Inferior parietal cortex (tissue), 1 donor: ENCODE data around the gene HELQ.
"Not testable (repeated sequence)": the region's sequence is repeated elsewhere in the genome, so short reads cannot be mapped to it uniquely, and the experiment has no call there.

Experiments
- DNase-seq: peaks from one replicate; pipeline ENCODE4 v3.0.0-alpha.2; 2016; ENCODE audit errors: extremely low spot score

Gene HELQ

GRCh38 chr4:83440148-83440814 lies 15.3 kb downstream of the HELQ start:
- DNase-seq: no peak

GRCh38 chr4:83438719-83439118 lies 16.9 kb downstream of the HELQ start:
- DNase-seq: no peak

GRCh38 chr4:83436680-83437079 lies 18.9 kb downstream of the HELQ start:
- no peak for DNase-seq

- no peak for DNase-seq
These were observed 24.4 kb downstream of the HELQ start for GRCh38 chr4:83431200-83431599.

- DNase-seq: no peak
These were observed 37.4 kb downstream of the HELQ start for GRCh38 chr4:83418211-83418610.

GRCh38 chr4:83417566-83417965 lies 38.1 kb downstream of the HELQ start:
- no peak for DNase-seq

- DNase-seq: no peak
These were observed 41.9 kb downstream of the HELQ start for GRCh38 chr4:83413676-83414075.

- DNase-seq: no peak
These were observed 46.7 kb downstream of the HELQ start for GRCh38 chr4:83408908-83409307.

- DNase-seq: no peak
These were observed 49.5 kb downstream of the HELQ start for GRCh38 chr4:83405844-83406816.

- DNase-seq: not testable (repeated sequence)
These were observed 57.5 kb downstream of the HELQ start for GRCh38 chr4:83398158-83398557.

- no peak for DNase-seq
These were observed 61.7 kb downstream of the HELQ start for GRCh38 chr4:83393908-83394307.

GRCh38 chr4:83392562-83392961 lies 63.1 kb downstream of the HELQ start:
- DNase-seq: no peak

- no peak for DNase-seq
These were observed 64.7 kb downstream of the HELQ start for GRCh38 chr4:83390944-83391343.

GRCh38 chr4:83389756-83390505 lies 65.7 kb downstream of the HELQ start:
- DNase-seq: no peak

GRCh38 chr4:83389037-83389720 lies 66.4 kb downstream of the HELQ start:
- no peak for DNase-seq

- no peak for DNase-seq
These were observed 67.3 kb downstream of the HELQ start for GRCh38 chr4:83388313-83388676.

GRCh38 chr4:83387476-83388312 lies 67.9 kb downstream of the HELQ start:
- no peak for DNase-seq

GRCh38 chr4:83387012-83387411 lies 68.6 kb downstream of the HELQ start:
- DNase-seq: no peak

GRCh38 chr4:83382850-83383249 lies 72.8 kb downstream of the HELQ start:
- DNase-seq: no peak

GRCh38 chr4:83381173-83381572 lies 74.5 kb downstream of the HELQ start:
- DNase-seq: no peak

GRCh38 chr4:83378419-83378818 lies 77.2 kb downstream of the HELQ start:
- no peak for DNase-seq
